ENCODE data around the gene CIRBP.
A peak's percentile ranks its signal among the peaks of the same experiment; 100 is the strongest.

CIRBP gene

DNA sequence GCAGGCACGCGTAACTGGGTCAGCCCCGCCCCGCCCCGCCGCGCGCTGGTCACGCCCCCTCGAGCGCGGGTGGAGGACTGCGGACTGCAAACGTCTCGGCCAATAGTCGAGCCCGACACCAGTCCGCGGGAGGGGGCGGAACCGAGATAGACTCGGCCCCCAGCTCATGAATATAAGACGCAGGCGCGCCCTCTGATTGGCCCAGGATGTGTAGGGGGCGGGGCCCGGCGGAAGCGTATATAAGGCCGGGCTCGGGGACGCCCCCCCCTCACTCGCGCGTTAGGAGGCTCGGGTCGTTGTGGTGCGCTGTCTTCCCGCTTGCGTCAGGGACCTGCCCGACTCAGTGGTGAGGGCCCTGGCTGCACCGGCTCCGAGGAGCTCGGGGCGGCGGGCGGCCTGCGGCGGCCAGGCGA lies at the start of gene CIRBP:
CIRBP (plus strand) TSS at position 268 of the 413 bp plus-strand sequence. CDS start 1,602 bp downstream, outside the sequence.
- DNase-seq (ENCODE audit: low read depth in 1 of 2, low spot score in 1 of 2): peak; percentile 99 to 100

GRCh38 chr19:1219786-1220476 lies 49.2 kb upstream of the CIRBP start:
- DNase-seq (ENCODE audit: low read depth in 1 of 2, low spot score in 1 of 2): no peak

DNA sequence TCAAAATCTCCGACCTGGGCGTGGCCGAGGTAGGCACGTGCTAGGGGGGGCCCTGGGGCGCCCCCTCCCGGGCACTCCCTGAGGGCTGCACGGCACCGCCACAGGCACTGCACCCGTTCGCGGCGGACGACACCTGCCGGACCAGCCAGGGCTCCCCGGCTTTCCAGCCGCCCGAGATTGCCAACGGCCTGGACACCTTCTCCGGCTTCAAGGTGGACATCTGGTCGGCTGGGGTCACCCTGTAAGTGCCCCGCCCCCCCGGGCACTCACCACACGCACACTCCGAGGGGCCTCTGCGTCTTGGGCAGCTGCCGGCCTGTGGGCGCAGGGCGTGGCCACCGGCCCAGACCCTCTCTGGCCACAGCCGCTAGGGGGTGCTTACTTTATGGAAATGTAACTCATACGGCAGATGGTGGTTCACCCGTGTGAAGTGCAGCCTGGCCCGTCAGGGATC lies 48.6 kb upstream of the CIRBP start:
- no peak for DNase-seq (ENCODE audit: low read depth in 1 of 2, low spot score in 1 of 2)

DNA sequence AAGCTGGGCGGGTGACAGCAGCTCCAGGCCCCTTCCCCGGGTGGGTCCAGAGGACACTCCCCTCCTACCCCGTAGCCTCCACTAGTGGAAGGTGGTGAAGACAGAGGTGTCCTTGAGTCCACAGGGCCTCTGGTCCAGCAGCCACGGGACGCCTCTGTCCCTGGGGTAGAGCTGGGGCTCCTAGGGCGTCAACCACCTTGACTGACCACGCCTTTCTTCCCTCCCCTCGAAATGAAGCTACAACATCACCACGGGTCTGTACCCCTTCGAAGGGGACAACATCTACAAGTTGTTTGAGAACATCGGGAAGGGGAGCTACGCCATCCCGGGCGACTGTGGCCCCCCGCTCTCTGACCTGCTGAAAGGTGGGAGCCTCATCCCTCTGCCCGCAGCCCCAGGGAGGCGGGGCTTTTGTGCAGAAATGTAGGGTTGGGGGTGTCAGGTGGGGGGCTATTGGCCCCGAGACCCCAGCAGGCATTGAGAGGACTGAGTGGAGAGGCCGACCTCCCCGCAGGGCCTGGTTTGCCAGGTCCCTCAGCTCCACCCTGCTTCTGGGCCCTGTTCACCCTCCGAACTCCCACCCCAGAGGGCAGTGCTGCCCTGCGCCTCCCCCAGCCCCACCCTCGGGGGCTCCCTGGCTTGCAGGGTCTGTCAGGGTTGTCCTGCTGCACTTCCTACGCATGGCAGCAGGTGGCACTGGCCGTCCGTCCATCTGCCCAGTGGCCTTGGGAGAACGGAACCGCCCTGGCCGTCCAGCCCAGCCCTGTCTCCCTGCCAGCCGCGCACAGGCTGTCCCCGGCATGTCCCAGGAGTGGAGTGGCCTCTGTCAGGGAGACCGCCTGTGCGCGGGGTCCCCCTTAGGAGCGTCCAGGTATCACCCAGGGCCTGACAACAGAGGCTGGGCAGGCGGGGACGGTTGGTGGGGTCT lies 47.9 kb upstream of the CIRBP start:
- DNase-seq (ENCODE audit: low read depth in 1 of 2, low spot score in 1 of 2): no peak

- no peak for DNase-seq (ENCODE audit: low read depth in 1 of 2, low spot score in 1 of 2)
Observed at GRCh38 chr19:1221904-1222255, 47.3 kb upstream of the CIRBP start.

GRCh38 chr19:1222394-1222793 lies 46.7 kb upstream of the CIRBP start:
- no peak for DNase-seq (ENCODE audit: low read depth in 1 of 2, low spot score in 1 of 2)

DNA sequence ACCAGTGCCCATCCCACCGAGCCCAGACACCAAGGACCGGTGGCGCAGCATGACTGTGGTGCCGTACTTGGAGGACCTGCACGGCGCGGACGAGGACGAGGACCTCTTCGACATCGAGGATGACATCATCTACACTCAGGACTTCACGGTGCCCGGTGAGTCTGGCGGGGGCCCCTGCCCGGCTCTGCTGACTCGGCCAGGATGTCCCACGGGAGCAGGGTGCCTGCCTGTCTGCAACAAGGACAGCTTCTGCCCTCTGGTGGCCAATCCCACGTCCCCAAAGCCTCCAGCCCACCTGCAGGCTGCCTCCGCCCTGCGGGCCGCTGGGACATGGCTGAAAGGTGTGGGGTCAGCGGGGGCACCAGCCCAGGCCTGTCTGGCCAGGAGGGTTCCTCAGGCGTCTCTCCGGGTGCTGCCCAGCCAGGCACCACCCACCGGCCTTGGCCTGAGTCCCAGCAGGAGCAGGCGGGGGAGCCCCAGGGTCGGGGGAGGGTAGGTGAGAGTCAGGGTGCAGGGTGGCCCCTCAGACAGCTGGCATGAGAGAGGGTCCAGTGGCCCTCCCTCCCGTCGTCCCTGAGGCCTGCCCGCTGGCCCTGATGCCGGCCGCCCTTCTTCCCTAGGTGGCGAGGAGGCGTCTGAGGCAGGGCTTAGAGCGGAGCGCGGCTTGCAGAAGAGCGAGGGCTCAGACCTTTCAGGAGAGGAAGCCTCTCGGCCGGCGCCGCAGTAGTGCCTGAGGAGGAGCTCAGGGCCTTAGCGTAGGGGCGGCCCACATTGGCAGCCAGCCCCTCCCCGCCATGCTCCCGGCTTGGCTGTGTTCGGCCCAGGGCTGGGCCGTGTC lies 45.9 kb upstream of the CIRBP start:
- no peak for DNase-seq (ENCODE audit: low read depth in 1 of 2, low spot score in 1 of 2)

- no peak for DNase-seq (ENCODE audit: low read depth in 1 of 2, low spot score in 1 of 2)
Observed at GRCh38 chr19:1224047-1224825, 44.9 kb upstream of the CIRBP start.

DNA sequence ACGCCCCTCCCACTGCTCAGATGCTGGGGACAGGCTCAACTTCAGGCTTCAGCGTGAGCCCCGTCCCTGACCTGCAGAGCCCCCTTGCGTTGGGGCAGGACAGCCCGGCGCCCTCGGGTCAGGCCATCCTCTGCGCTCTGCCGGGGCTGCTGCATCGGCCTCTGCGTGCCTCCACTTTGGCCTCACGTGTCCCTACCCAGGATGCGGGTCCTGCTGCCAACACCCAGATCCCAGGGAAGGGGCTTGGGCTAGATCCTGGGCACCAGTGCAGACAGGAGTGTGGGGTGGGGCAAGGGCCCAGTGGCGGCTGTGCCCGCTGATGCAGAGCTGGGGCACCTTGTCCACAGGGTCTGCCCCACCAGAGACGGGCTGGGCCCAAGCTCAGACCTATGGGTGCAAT lies 44.3 kb upstream of the CIRBP start:
- no peak for DNase-seq (ENCODE audit: low read depth in 1 of 2, low spot score in 1 of 2)

DNA sequence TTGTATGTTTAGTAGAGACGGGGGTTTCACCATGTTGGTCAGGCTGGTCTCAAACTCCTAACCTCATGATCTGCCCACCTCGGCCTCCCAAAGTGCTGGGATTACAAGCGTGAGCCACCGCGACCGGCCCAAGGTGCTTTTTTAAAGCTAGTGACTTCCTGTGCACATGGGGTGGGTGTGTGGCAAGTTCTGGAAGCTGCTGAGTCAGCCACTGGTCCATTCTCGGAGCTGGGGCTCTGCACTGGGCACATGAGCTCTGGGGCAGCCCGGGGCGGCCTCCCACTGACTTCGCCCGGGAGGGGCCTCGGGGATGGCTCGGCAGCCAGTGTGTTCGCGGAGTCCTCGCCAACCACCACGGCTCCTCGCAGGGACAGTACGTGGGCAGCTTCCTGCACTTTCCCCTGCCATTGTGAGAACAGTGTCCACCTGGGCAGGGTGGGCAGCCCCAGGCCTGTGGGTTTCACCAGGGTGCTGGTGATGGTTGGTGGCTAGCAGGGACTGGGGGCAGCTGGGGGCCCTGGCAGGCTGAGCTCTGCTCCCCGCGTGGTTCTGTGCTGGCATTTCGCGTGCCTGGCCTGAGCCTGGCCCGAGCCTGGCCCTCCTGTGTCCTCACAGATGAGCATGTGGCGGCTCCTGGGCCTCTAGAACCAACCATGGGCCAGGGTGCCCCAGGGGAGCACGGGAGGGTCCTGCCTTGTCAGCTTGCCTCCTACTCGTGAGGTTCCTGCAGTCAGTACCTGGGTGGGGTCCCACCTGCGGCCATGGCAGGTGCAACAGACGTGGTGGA lies 43.5 kb upstream of the CIRBP start:
- DNase-seq (ENCODE audit: low read depth in 1 of 2, low spot score in 1 of 2): no peak

DNA sequence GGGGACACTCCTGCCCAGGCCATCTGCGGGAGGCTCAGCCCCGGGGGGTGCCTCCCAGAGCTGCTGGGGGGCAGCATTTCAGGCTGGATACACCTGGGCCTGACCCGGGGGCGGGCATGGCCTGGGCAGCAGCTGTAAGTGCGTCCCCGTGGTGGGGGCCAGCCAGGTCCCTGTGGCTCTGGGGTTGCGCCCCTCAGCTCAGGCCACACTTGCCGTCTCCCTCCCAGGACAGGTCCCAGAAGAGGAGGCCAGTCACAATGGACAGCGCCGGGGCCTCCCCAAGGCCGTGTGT lies 43.0 kb upstream of the CIRBP start:
- no peak for DNase-seq (ENCODE audit: low read depth in 1 of 2, low spot score in 1 of 2)

DNA sequence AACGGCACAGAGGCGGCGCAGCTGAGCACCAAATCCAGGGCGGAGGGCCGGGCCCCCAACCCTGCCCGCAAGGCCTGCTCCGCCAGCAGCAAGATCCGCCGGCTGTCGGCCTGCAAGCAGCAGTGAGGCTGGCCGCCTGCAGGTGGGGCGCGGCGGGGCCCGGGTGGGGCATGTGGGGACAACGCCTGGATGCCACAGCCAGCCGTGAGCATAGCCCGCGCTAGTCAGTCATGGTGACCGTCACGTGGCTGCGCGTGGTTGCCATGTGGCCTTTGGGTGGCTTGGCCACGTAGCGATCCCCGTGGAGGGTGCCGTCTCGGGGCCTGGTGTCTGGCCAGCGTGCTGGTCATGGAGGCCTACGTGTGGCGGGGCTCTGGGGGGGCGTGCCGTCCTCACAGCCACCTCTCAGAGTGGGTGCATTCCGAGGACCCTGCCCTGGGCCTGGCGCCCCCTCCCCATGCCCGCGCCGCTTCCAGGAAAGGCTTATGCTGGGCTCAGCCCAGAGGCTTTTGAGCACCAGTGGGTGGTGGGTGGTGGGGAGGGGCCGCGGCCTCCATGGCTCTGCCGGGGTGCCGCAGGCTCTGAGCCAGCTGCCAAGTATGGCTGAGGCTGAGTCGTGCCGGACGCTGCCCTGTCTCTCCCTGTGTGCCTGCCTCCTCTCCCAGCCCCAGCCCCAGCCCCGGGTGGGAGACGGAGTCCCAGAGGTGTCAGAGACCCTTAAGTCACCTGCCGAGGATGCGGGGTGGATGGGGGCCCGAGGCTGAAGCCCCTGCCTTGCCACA lies 42.4 kb upstream of the CIRBP start:
- DNase-seq (ENCODE audit: low read depth in 1 of 2, low spot score in 1 of 2): no peak

GRCh38 chr19:1227304-1228054 lies 41.7 kb upstream of the CIRBP start:
- DNase-seq (ENCODE audit: low read depth in 1 of 2, low spot score in 1 of 2): no peak

DNA sequence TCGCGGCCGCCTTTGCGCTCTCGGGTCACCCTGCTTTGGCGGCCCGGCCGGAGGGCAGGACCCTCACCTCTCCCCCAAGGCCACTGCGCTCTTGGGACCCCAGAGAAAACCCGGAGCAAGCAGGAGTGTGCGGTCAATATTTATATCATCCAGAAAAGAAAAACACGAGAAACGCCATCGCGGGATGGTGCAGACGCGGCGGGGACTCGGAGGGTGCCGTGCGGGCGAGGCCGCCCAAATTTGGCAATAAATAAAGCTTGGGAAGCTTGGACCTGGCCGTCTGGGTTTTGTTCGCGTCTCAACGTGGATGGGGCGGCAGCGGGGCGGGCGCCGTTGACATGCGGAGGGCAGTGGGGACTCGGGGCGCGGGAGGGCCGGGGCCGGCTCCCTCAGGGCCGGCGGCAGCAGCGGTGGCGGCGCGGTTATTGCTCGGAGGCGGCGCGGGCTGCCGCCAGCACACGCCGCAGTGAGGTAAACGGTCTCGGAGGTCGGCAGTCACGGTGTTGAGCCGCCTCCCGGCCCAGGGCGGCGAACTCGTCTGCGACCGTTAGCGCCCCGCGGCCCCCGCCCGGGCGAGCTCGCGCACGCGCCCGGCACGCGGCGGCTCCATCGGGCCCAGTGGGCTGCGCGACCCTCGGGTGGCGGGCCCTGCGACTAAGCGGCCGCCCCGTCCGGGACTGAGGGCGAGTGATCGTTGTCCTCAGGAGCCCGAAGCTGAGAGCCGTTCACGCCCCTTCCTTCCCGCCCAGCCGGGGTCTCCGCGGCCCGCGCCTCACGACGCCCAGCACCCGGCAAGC lies 40.8 kb upstream of the CIRBP start:
- no peak for DNase-seq (ENCODE audit: low read depth in 1 of 2, low spot score in 1 of 2)

GRCh38 chr19:1229056-1229923 lies 39.8 kb upstream of the CIRBP start:
- no peak for DNase-seq (ENCODE audit: low read depth in 1 of 2, low spot score in 1 of 2)

- no peak for DNase-seq (ENCODE audit: low read depth in 1 of 2, low spot score in 1 of 2)
Observed at GRCh38 chr19:1229924-1230782, 39.0 kb upstream of the CIRBP start.

Measured in activated CD4-positive, alpha-beta T cell treated with anti-CD3 and anti-CD28 coated beads, Interleukin-2, amount 50 U/mL, for 24 hours (primary cell).